ENCODE results near the gene SPEM3. TPM values are rescaled to one million over a fixed set of nuclear protein-coding genes. Genes with fewer than 3 reads are reported as not detected.

The SPEM3 gene
- total and polyA plus RNA-seq, 12 donors, result not detected

Other genes starting within 250 kb of the SPEM3 start
Only the 30 nearest of the 39 such genes appear.
- gene CTDNEP1, start 177.1 kb upstream of the SPEM3 start, total RNA-seq, result 100 to 1,000 TPM in 5 of 9 donors, 10 to 100 TPM in 4; 30.3 to 144 (median 125) TPM
- 100 to 1,000 TPM in 1 of 3 donors, 10 to 100 TPM in 2; 67.9 to 177 (median 84.4) TPM for gene CTDNEP1, start 177.1 kb upstream of the SPEM3 start, polyA plus RNA-seq
- gene ELP5, start 176.6 kb upstream of the SPEM3 start, total RNA-seq, result 10 to 100 TPM; 28.0 to 82.7 (median 58.8) TPM
- gene ELP5, start 176.6 kb upstream of the SPEM3 start, polyA plus RNA-seq, result 10 to 100 TPM; 39.0 to 96.5 (median 77.4) TPM
- 10 to 100 TPM in 4 of 9 donors, 1 to 10 TPM in 5; 2.0 to 35.6 (median 7.0) TPM for gene CLDN7, start 166.4 kb upstream of the SPEM3 start, total RNA-seq
- 1 to 10 TPM; 1.6 to 9.7 (median 5.3) TPM for gene CLDN7, start 166.4 kb upstream of the SPEM3 start, polyA plus RNA-seq
- 10 to 100 TPM in 4 of 9 donors, 1 to 10 TPM in 5; 1.8 to 30.0 (median 7.8) TPM for gene SLC2A4, start 147.1 kb upstream of the SPEM3 start, total RNA-seq
- 10 to 100 TPM in 1 of 3 donors, 1 to 10 TPM in 1, under 1 TPM in 1; 0.75 to 12.7 (median 5.6) TPM for gene SLC2A4, start 147.1 kb upstream of the SPEM3 start, polyA plus RNA-seq
- gene YBX2, start 134.2 kb upstream of the SPEM3 start, total RNA-seq, result under 1 TPM in 4 of 9 donors, not detected in 5; 0.06 to 0.28 (median 0.09) TPM
- 1 to 10 TPM in 1 of 3 donors, under 1 TPM in 1, not detected in 1; 0.88 to 1.4 TPM for gene YBX2, start 134.2 kb upstream of the SPEM3 start, polyA plus RNA-seq
- 100 to 1,000 TPM; 110 to 666 (median 262) TPM for gene EIF5A, start 121.2 kb upstream of the SPEM3 start, total RNA-seq
- gene EIF5A, start 121.2 kb upstream of the SPEM3 start, polyA plus RNA-seq, result 100 to 1,000 TPM; 469 to 594 (median 589) TPM
- gene GPS2, start 113.5 kb upstream of the SPEM3 start, total RNA-seq, result 100 to 1,000 TPM in 5 of 9 donors, 10 to 100 TPM in 4; 69.1 to 124 (median 100) TPM
- 100 to 1,000 TPM; 167 to 196 (median 191) TPM for gene GPS2, start 113.5 kb upstream of the SPEM3 start, polyA plus RNA-seq
- gene NEURL4, start 99.5 kb upstream of the SPEM3 start, total RNA-seq, result 10 to 100 TPM; 10.4 to 46.9 (median 25.0) TPM
- gene NEURL4, start 99.5 kb upstream of the SPEM3 start, polyA plus RNA-seq, result 100 to 1,000 TPM in 1 of 3 donors, 10 to 100 TPM in 1, 1 to 10 TPM in 1; 8.7 to 111 (median 45.5) TPM
- 10 to 100 TPM in 4 of 9 donors, 1 to 10 TPM in 5; 2.9 to 54.7 (median 9.7) TPM for gene ACAP1, start 92.3 kb upstream of the SPEM3 start, total RNA-seq
- 10 to 100 TPM in 2 of 3 donors, 1 to 10 TPM in 1; 2.1 to 54.1 (median 21.9) TPM for gene ACAP1, start 92.3 kb upstream of the SPEM3 start, polyA plus RNA-seq
- 10 to 100 TPM in 6 of 9 donors, 1 to 10 TPM in 3; 6.8 to 13.8 (median 11.5) TPM for gene KCTD11, start 76.7 kb upstream of the SPEM3 start, total RNA-seq
- gene KCTD11, start 76.7 kb upstream of the SPEM3 start, polyA plus RNA-seq, result 1 to 10 TPM; 5.2 to 10.0 (median 7.1) TPM
- not detected for gene TMEM95, start 73.7 kb upstream of the SPEM3 start, total RNA-seq
- gene TMEM95, start 73.7 kb upstream of the SPEM3 start, polyA plus RNA-seq, result not detected
- gene TNK1, start 47.8 kb upstream of the SPEM3 start, total RNA-seq, result 1 to 10 TPM in 7 of 9 donors, under 1 TPM in 2; 0.06 to 8.7 (median 2.1) TPM
- 1 to 10 TPM in 2 of 3 donors, under 1 TPM in 1; 0.13 to 3.9 (median 1.6) TPM for gene TNK1, start 47.8 kb upstream of the SPEM3 start, polyA plus RNA-seq
- 10 to 100 TPM in 8 of 9 donors, 1 to 10 TPM in 1; 7.7 to 34.5 (median 27.0) TPM for gene PLSCR3, start 34.3 kb upstream of the SPEM3 start, total RNA-seq
- 10 to 100 TPM; 13.2 to 42.5 (median 32.9) TPM for gene PLSCR3, start 34.3 kb upstream of the SPEM3 start, polyA plus RNA-seq
- 100 to 1,000 TPM in 3 of 9 donors, 10 to 100 TPM in 6; 52.9 to 205 (median 92.4) TPM for gene TMEM256, start 24.8 kb upstream of the SPEM3 start, total RNA-seq
- gene TMEM256, start 24.8 kb upstream of the SPEM3 start, polyA plus RNA-seq, result 100 to 1,000 TPM in 2 of 3 donors, 10 to 100 TPM in 1; 48.5 to 334 (median 254) TPM
- gene NLGN2, start 21.0 kb upstream of the SPEM3 start, total RNA-seq, result 10 to 100 TPM in 6 of 9 donors, 1 to 10 TPM in 3; 2.8 to 34.8 (median 14.4) TPM
- gene NLGN2, start 21.0 kb upstream of the SPEM3 start, polyA plus RNA-seq, result 10 to 100 TPM in 2 of 3 donors, 1 to 10 TPM in 1; 7.7 to 44.6 (median 28.1) TPM
- not detected for gene SPEM1, start 8.5 kb upstream of the SPEM3 start, total RNA-seq
- gene SPEM1, start 8.5 kb upstream of the SPEM3 start, polyA plus RNA-seq, result not detected
- not detected for gene SPEM2, start 3.2 kb upstream of the SPEM3 start, total RNA-seq
- not detected for gene SPEM2, start 3.2 kb upstream of the SPEM3 start, polyA plus RNA-seq
- gene TMEM102, start 6.6 kb downstream of the SPEM3 start, total RNA-seq, result 10 to 100 TPM in 4 of 9 donors, 1 to 10 TPM in 5; 5.7 to 26.6 (median 8.8) TPM
- gene TMEM102, start 6.6 kb downstream of the SPEM3 start, polyA plus RNA-seq, result 1 to 10 TPM; 2.1 to 8.7 (median 6.6) TPM
- gene FGF11, start 10.7 kb downstream of the SPEM3 start, total RNA-seq, result 10 to 100 TPM; 12.1 to 76.7 (median 23.4) TPM
- 10 to 100 TPM; 10.2 to 33.2 (median 19.2) TPM for gene FGF11, start 10.7 kb downstream of the SPEM3 start, polyA plus RNA-seq
- 10 to 100 TPM; 18.7 to 56.3 (median 37.9) TPM for gene CHRNB1, start 16.2 kb downstream of the SPEM3 start, total RNA-seq
- 10 to 100 TPM; 32.2 to 40.8 (median 32.9) TPM for gene CHRNB1, start 16.2 kb downstream of the SPEM3 start, polyA plus RNA-seq
- 100 to 1,000 TPM in 1 of 9 donors, 10 to 100 TPM in 8; 16.6 to 111 (median 75.3) TPM for gene ZBTB4, start 50.8 kb downstream of the SPEM3 start, total RNA-seq
- 10 to 100 TPM; 30.0 to 59.6 (median 54.6) TPM for gene ZBTB4, start 50.8 kb downstream of the SPEM3 start, polyA plus RNA-seq
- not detected for gene SLC35G6, start 52.6 kb downstream of the SPEM3 start, total RNA-seq
- under 1 TPM in 1 of 3 donors, not detected in 2; 0.24 TPM for gene SLC35G6, start 52.6 kb downstream of the SPEM3 start, polyA plus RNA-seq
- gene POLR2A, start 55.5 kb downstream of the SPEM3 start, total RNA-seq, result 100 to 1,000 TPM in 5 of 9 donors, 10 to 100 TPM in 4; 34.9 to 172 (median 117) TPM
- gene POLR2A, start 55.5 kb downstream of the SPEM3 start, polyA plus RNA-seq, result 10 to 100 TPM; 19.3 to 80.4 (median 58.7) TPM
- gene TNFSF12, start 120.2 kb downstream of the SPEM3 start, total RNA-seq, result 100 to 1,000 TPM in 2 of 9 donors, 10 to 100 TPM in 6, 1 to 10 TPM in 1; 3.3 to 134 (median 52.8) TPM
- gene TNFSF12, start 120.2 kb downstream of the SPEM3 start, polyA plus RNA-seq, result 10 to 100 TPM; 18.8 to 70.8 (median 65.6) TPM
- gene TNFSF13, start 129.9 kb downstream of the SPEM3 start, total RNA-seq, result 10 to 100 TPM in 8 of 9 donors, under 1 TPM in 1; 1.00 to 75.2 (median 43.7) TPM
- 10 to 100 TPM; 19.4 to 39.1 (median 25.2) TPM for gene TNFSF13, start 129.9 kb downstream of the SPEM3 start, polyA plus RNA-seq
- gene SENP3, start 133.1 kb downstream of the SPEM3 start, total RNA-seq, result 10 to 100 TPM; 28.4 to 55.3 (median 44.2) TPM
- 10 to 100 TPM; 29.0 to 72.4 (median 38.4) TPM for gene SENP3, start 133.1 kb downstream of the SPEM3 start, polyA plus RNA-seq
- gene CD68, start 150.8 kb downstream of the SPEM3 start, total RNA-seq, result 100 to 1,000 TPM in 6 of 9 donors, 10 to 100 TPM in 3; 19.4 to 177 (median 157) TPM
- gene CD68, start 150.8 kb downstream of the SPEM3 start, polyA plus RNA-seq, result 100 to 1,000 TPM in 2 of 3 donors, 10 to 100 TPM in 1; 32.3 to 207 (median 133) TPM
- gene MPDU1, start 155.0 kb downstream of the SPEM3 start, total RNA-seq, result 100 to 1,000 TPM in 6 of 9 donors, 10 to 100 TPM in 3; 65.9 to 267 (median 124) TPM
- gene MPDU1, start 155.0 kb downstream of the SPEM3 start, polyA plus RNA-seq, result 100 to 1,000 TPM in 1 of 3 donors, 10 to 100 TPM in 2; 70.1 to 200 (median 81.6) TPM
- gene SOX15, start 161.2 kb downstream of the SPEM3 start, total RNA-seq, result 1 to 10 TPM in 1 of 9 donors, under 1 TPM in 6, not detected in 2; 0.42 to 2.0 (median 0.92) TPM
- gene SOX15, start 161.2 kb downstream of the SPEM3 start, polyA plus RNA-seq, result 1 to 10 TPM in 2 of 3 donors, under 1 TPM in 1; 0.29 to 2.4 (median 1.9) TPM
- 10 to 100 TPM; 35.6 to 68.6 (median 45.5) TPM for gene FXR2, start 186.0 kb downstream of the SPEM3 start, total RNA-seq
- gene FXR2, start 186.0 kb downstream of the SPEM3 start, polyA plus RNA-seq, result 10 to 100 TPM; 42.2 to 73.1 (median 42.4) TPM